Suprapubic skin (tissue), 4 donors: ENCODE results near the gene TOPBP1. TPM values are rescaled to one million over a fixed set of nuclear protein-coding genes. Genes with fewer than 3 reads are reported as not detected.
"Not testable (repeated sequence)": the region's sequence is repeated elsewhere in the genome, so short reads cannot be mapped to it uniquely, and the experiment has no call there.

Source experiments
- DNase-seq, 2 donors: peaks; one replicate each; pipeline ENCODE4 v3.0.0-alpha.2; 2019; ENCODE audit warnings: low spot score in 2 of 2
- H3K27ac ChIP-seq: fragments of 200-600 bp; sonication (generic); one replicate; pipeline ENCODE4 v1.5.1; 2019
- H3K27me3 ChIP-seq: fragments of 200-600 bp; sonication (generic); one replicate; pipeline ENCODE4 v1.5.1; 2019
- H3K36me3 ChIP-seq: fragments of 200-600 bp; sonication (generic); one replicate; pipeline ENCODE4 v1.5.1; 2019
- H3K4me1 ChIP-seq: fragments of 200-600 bp; sonication (generic); one replicate; pipeline ENCODE4 v1.5.1; 2019
- H3K4me3 ChIP-seq: fragments of 200-600 bp; sonication (generic); one replicate; pipeline ENCODE4 v1.5.1; 2019; ENCODE audit warnings: mild to moderate bottlenecking
- H3K9me3 ChIP-seq: fragments of 200-600 bp; sonication (generic); one replicate; pipeline ENCODE4 v1.5.1; 2019
- CTCF ChIP-seq, 2 donors: fragments of 200-600 bp in 1 of 2; fragments of 450-650 bp in 1 of 2; sonication (generic) in 1 of 2; IDR thresholded peaks; one replicate each; pipeline ENCODE4 v1.5.1; 2016 to 2019; ENCODE audit warnings: antibody characterized with exemption in 2 of 2, mild to moderate bottlenecking in 1 of 2, moderate library complexity in 1 of 2
- EP300 ChIP-seq: sonication (generic); formaldehyde crosslinking; IDR thresholded peaks from one replicate; pipeline ENCODE4 v1.6.1; 2017; ENCODE audit warnings: antibody characterized with exemption
- POLR2A ChIP-seq, 2 donors: fragments of 450-650 bp; IDR thresholded peaks; one replicate each; pipeline ENCODE4 v1.6.1; 2017; ENCODE audit warnings: antibody characterized with exemption in 2 of 2, mild to moderate bottlenecking in 2 of 2, moderate library complexity in 2 of 2
- POLR2AphosphoS5 ChIP-seq, 3 donors: sonication (generic); formaldehyde crosslinking; IDR thresholded peaks; one replicate each; pipeline ENCODE4 v1.6.1; 2017; ENCODE audit warnings: antibody characterized with exemption in 3 of 3
- WGBS: methylation state at CpG from one replicate; pipeline ENCODE4 v1.1.5; 2018; 5-methylcytosine and 5-hydroxymethylcytosine counted together
- total RNA-seq, 4 donors: library from RNA; depleted of rRNA; stranded (reverse); fragments of >200 nt; gene quantifications; one replicate each; pipeline ENCODE4 v1.1.0, GENCODE V29; 2016

Gene TOPBP1
- total RNA-seq, 4 donors from 2014 or later, result 26.3 to 55.8 (median 33.8) TPM

- Histone ChIP-seq H3K36me3 (no peaks in the 10 kb centered on the region), H3K4me3 (no peak overlapping the region), H3K4me1 (peaks cover 5% of the 10 kb centered on the region), H3K9me3 (no peaks in the 10 kb centered on the region), H3K27ac (no peak overlapping the region), H3K27me3 (peaks cover 37% of the 10 kb centered on the region)
- TF ChIP-seq CTCF (IDR thresholded peaks at IDR 0.05), result no peak
- no peak for TF ChIP-seq POLR2AphosphoS5 (IDR thresholded peaks at IDR 0.05)
- no peak for TF ChIP-seq EP300
- no peak for TF ChIP-seq POLR2A (IDR thresholded peaks at IDR 0.05)
- WGBS, result 60% methylated on average over 12 of the region's 12 CpGs
- DNase-seq, result no peak
Measured at GRCh38 chr3:133673746-133674145, 12.0 kb upstream of the TOPBP1 start.

- peaks cover 5% of the 10 kb centered on the region for H3K4me1 ChIP-seq
- no peak overlapping the region for H3K4me3 ChIP-seq
- TF ChIP-seq EP300 (no peak), POLR2A (IDR thresholded peaks at IDR 0.05) (no peak), POLR2AphosphoS5 (IDR thresholded peaks at IDR 0.05) (no peak), CTCF (IDR thresholded peaks at IDR 0.05) (no peak)
- no peak for DNase-seq
- H3K27me3 ChIP-seq, result peaks cover 37% of the 10 kb centered on the region
- H3K36me3 ChIP-seq, result no peaks in the 10 kb centered on the region
- H3K27ac ChIP-seq, result no peak overlapping the region
- no peaks in the 10 kb centered on the region for H3K9me3 ChIP-seq
- WGBS, result 87% methylated on average over 2 of the region's 2 CpGs
Measured at GRCh38 chr3:133672461-133672860, 10.7 kb upstream of the TOPBP1 start.

GRCh38 chr3:133670525-133670995 is 8.8 kb upstream of the TOPBP1 start:
- Histone ChIP-seq H3K4me1 (peaks cover 5% of the 10 kb centered on the region), H3K27ac (no peak overlapping the region), H3K27me3 (peaks cover 26% of the 10 kb centered on the region), H3K36me3 (no peaks in the 10 kb centered on the region), H3K4me3 (no peak overlapping the region), H3K9me3 (no peaks in the 10 kb centered on the region)
- WGBS, result 59% methylated on average over 3 of the region's 3 CpGs
- TF ChIP-seq POLR2AphosphoS5 (IDR thresholded peaks at IDR 0.05), result no peak
- no peak for TF ChIP-seq CTCF (IDR thresholded peaks at IDR 0.05)
- no peak for DNase-seq

- no peaks in the 10 kb centered on the region for H3K9me3 ChIP-seq
- DNase-seq, result no peak
- no peak overlapping the region for H3K4me3 ChIP-seq
- H3K27ac ChIP-seq, result no peak overlapping the region
- H3K27me3 ChIP-seq, result peaks cover 23% of the 10 kb centered on the region
- no peaks in the 10 kb centered on the region for H3K36me3 ChIP-seq
- no peak for TF ChIP-seq POLR2A (IDR thresholded peaks at IDR 0.05)
- no peak for TF ChIP-seq EP300
- TF ChIP-seq POLR2AphosphoS5 (IDR thresholded peaks at IDR 0.05), result no peak
- TF ChIP-seq CTCF (IDR thresholded peaks at IDR 0.05), result no peak
- peaks cover 5% of the 10 kb centered on the region for H3K4me1 ChIP-seq
- 87% methylated on average over 4 of the region's 4 CpGs for WGBS
Measured at GRCh38 chr3:133669949-133670524, 8.3 kb upstream of the TOPBP1 start.

GRCh38 chr3:133667118-133667517 is 5.4 kb upstream of the TOPBP1 start:
- TF ChIP-seq POLR2AphosphoS5 (IDR thresholded peaks at IDR 0.05) (no peak), POLR2A (IDR thresholded peaks at IDR 0.05) (no peak)
- no peak for DNase-seq
- Histone ChIP-seq H3K4me1 (peaks cover 8% of the 10 kb centered on the region), H3K4me3 (no peak overlapping the region), H3K27me3 (peaks cover 3% of the 10 kb centered on the region), H3K36me3 (no peaks in the 10 kb centered on the region), H3K27ac (no peak overlapping the region), H3K9me3 (no peaks in the 10 kb centered on the region)
- WGBS, result 83% methylated on average over 2 of the region's 2 CpGs

- H3K4me3 ChIP-seq, H3K36me3 ChIP-seq, H3K9me3 ChIP-seq, H3K27me3 ChIP-seq, DNase-seq, H3K27ac ChIP-seq: not testable (repeated sequence)
- 96% methylated on average over 3 of the region's 3 CpGs for WGBS
- peaks cover 20% of the 10 kb centered on the region for H3K4me1 ChIP-seq
Measured at GRCh38 chr3:133665188-133665587, 3.4 kb upstream of the TOPBP1 start.
